ENCODE measurements around the gene MAGI3.
"Not testable (repeated sequence)": the region's sequence is repeated elsewhere in the genome, so short reads cannot be mapped to it uniquely, and the experiment has no call there.

GRCh38 chr1:113416071-113416470, 25.8 kb downstream of the MAGI3 start:
- not testable (repeated sequence) for TF ChIP-seq ZNF114 (tag by site-specific recombination; IDR thresholded peaks at IDR 0.05); KLF1 (tag by site-specific recombination; IDR thresholded peaks at IDR 0.05); ZNF768 (tag by site-specific recombination; IDR thresholded peaks at IDR 0.05); ZNF274 (IDR thresholded peaks at IDR 0.05; ENCODE audit: low read length); ZNF274 (tag by site-specific recombination; IDR thresholded peaks at IDR 0.05; ENCODE audit: borderline replicate concordance)
- TF ChIP-seq, protein P1, sequence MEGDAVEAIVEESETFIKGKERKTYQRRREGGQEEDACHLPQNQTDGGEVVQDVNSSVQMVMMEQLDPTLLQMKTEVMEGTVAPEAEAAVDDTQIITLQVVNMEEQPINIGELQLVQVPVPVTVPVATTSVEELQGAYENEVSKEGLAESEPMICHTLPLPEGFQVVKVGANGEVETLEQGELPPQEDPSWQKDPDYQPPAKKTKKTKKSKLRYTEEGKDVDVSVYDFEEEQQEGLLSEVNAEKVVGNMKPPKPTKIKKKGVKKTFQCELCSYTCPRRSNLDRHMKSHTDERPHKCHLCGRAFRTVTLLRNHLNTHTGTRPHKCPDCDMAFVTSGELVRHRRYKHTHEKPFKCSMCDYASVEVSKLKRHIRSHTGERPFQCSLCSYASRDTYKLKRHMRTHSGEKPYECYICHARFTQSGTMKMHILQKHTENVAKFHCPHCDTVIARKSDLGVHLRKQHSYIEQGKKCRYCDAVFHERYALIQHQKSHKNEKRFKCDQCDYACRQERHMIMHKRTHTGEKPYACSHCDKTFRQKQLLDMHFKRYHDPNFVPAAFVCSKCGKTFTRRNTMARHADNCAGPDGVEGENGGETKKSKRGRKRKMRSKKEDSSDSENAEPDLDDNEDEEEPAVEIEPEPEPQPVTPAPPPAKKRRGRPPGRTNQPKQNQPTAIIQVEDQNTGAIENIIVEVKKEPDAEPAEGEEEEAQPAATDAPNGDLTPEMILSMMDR (tag by site-specific recombination; IDR thresholded peaks at IDR 0.05) = not testable (repeated sequence)
